ENCODE results near the gene ANP32B.

Gene ANP32B

DNA sequence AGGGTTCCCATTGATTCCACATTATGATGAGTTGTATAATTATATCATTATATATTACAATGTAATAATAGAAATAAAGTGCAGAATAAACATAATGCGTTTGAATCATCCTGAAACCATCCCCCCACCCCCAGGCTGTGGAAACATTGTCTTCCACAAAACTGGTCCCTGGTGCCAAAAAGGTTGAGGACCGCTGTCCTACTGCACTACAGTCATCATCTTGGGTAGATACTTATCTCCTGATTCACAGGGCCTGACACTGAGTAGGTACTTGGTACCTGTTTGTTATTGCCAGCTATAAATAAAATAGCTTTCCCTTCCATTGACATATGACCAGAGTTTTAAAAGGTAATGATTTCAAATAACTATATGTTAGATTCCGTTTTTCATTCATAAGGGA, 25.6 kb downstream of the ANP32B start:
- Histone ChIP-seq H3K27ac (no peak overlapping the region), H3K4me3 (no peak overlapping the region)
- TF ChIP-seq, protein P1, sequence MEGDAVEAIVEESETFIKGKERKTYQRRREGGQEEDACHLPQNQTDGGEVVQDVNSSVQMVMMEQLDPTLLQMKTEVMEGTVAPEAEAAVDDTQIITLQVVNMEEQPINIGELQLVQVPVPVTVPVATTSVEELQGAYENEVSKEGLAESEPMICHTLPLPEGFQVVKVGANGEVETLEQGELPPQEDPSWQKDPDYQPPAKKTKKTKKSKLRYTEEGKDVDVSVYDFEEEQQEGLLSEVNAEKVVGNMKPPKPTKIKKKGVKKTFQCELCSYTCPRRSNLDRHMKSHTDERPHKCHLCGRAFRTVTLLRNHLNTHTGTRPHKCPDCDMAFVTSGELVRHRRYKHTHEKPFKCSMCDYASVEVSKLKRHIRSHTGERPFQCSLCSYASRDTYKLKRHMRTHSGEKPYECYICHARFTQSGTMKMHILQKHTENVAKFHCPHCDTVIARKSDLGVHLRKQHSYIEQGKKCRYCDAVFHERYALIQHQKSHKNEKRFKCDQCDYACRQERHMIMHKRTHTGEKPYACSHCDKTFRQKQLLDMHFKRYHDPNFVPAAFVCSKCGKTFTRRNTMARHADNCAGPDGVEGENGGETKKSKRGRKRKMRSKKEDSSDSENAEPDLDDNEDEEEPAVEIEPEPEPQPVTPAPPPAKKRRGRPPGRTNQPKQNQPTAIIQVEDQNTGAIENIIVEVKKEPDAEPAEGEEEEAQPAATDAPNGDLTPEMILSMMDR (IDR thresholded peaks at IDR 0.05): no peak
- no peak for DNase-seq (ENCODE audit: low spot score)

DNA sequence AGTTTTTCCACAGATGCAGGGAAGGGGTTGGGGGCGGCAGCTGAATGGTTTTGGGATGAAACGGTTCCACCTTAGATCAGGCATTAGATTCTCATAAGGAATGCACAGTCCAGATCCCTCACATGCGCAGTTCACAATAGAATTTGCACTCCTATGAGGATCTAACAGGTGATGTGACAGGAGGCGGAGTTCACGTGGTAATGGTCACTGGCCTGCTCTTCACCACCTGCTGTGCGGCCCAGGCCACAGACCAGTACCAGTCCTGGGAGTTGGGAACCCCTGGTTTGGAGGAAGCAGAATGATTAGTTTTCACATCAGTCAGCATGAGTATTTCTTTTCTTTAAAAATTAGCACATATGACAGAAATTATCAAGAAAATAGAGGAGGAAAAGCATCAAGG, 26.3 kb downstream of the ANP32B start:
- peak overlapping the region in 1 of 2 donors; percentile 33 for H3K27ac ChIP-seq
- TF ChIP-seq, protein P1 (IDR thresholded peaks at IDR 0.05): no peak
- no peak overlapping the region for H3K4me3 ChIP-seq
- DNase-seq (ENCODE audit: low spot score): no peak

DNA sequence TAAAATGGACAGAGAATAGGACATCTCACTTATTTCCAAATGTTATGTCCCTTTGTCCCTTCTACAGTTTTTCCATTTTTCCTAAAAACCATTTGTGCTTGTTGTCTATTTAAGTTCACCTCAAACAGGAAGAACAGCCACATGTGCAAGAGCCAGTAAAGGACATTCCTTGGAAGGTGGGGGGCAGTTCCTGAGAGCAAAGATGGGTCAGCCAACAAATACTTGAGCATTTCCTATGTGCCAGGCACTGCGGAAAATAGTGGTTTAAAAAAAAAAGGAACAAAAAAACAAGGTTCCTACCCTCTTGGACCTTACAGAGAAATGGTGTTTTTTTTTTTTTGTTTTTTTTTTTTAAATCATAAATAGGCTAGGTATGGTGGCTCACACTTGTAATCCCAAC, 26.8 kb downstream of the ANP32B start:
- no peak for DNase-seq (ENCODE audit: low spot score)
- Histone ChIP-seq H3K27ac (peak overlapping the region in 1 of 2 donors; percentile 45), H3K4me3 (no peak overlapping the region)
- TF ChIP-seq, protein P1 (IDR thresholded peaks at IDR 0.05): no peak

DNA sequence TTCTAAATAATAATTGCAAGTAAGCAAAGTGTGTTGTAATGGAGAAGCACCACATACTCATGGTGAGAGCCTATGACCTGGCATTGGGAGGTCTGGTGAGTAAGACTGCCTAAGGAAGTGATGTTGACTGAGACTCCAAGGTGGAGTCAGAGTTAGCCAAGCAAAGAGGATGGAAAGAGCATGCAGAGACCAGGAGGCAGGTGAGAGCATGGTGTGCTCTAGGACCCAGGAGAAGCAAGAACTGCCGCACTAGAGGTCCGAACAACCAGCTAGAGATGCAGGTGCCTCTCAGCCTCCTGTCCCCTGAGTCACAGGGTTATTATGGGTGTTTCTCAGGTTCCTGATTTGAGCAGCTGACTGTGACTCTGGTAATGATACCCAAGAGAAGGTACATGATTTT, 27.3 kb downstream of the ANP32B start:
- TF ChIP-seq, protein P1 (IDR thresholded peaks at IDR 0.05): no peak
- peak overlapping the region; percentile 36 to 45 for H3K27ac ChIP-seq
- no peak for DNase-seq (ENCODE audit: low spot score)
- H3K4me3 ChIP-seq: no peak overlapping the region

DNA sequence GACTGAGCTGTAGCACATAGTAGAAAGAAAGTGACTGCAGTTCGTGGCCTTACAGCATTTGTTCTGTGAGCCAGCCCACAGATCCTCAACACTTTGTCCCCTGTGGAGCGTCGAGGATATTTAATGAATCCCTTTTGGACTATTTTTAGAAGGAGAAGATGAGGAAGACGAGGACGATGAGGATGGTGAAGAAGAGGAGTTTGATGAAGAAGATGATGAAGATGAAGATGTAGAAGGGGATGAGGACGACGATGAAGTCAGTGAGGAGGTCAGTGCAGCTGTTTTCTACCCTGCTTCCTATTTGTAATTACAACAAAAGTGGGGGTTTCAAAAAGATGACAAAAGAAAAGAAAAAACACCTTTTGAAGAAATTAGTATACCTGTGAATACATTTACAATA, 28.0 kb downstream of the ANP32B start:
- Histone ChIP-seq H3K27ac (no peak overlapping the region), H3K4me3 (no peak overlapping the region)
- TF ChIP-seq, protein P1 (IDR thresholded peaks at IDR 0.05): no peak
- DNase-seq (ENCODE audit: low spot score): no peak

DNA sequence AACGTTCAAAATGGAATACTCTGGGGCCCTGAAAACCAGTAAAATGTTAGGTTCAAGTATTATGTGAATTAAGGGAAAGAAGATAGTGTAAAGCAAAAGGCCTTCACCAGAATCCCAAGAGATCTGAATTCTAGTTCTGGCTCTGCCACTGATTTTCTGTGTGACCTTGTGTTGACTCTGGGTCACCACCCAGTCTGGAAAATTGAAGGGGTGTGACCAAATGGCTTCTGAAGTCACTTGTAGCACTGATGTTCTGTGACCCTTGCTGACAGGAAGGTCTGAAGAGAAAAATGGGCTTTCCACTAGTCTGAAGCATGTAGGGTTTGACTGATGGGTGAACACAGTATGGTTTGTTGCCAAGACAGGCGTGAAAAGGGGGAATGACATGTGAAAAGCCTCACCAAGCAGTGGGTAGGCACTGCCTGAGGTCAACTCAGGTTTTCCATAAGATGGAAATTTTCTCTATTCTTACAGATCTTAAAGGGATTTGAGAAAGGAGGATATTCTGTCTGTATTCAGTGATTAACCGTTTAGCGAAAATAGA, 33.1 kb downstream of the ANP32B start:
- Histone ChIP-seq H3K27ac (no peak overlapping the region), H3K4me3 (no peak overlapping the region)
- TF ChIP-seq, protein P1 (IDR thresholded peaks at IDR 0.05): no peak
- DNase-seq (ENCODE audit: low spot score): no peak

DNA sequence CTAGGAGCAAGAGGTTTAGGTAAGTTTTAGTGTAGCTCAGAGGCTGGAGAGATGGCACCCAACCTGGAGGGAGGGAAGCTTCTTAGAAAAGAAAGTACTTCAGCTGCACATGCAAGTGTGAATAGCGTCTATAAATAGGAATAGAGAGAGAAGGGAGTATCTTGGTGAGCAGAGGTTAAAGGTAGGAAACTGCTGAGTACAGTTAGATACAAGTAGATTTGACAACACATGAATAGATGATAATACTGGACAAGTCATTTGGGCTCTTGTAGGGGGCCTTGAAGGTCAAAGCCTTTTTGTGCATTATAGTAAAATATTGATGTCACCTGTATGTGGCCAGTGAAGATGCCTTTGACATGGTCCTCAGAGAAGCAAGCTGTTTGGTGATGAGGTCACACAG, 34.2 kb downstream of the ANP32B start:
- TF ChIP-seq, protein P1 (IDR thresholded peaks at IDR 0.05): no peak
- no peak for DNase-seq (ENCODE audit: low spot score)
- H3K27ac ChIP-seq: no peak overlapping the region

More for the DNA sequence above, 34.2 kb downstream of the ANP32B start:
- no peak overlapping the region for H3K4me3 ChIP-seq
